T47D (cell line): ENCODE measurements around the gene SH3RF2.

Experiments
- DNase-seq, 2 experiments: peaks; one replicate each; pipeline versions ENCODE4 v3.0.0 to v3.0.0-alpha.2; 2011 to 2012; ENCODE audit warnings: low read depth in 1 of 2, low spot score in 1 of 2
- JUND ChIP-seq: IDR thresholded peaks from 2 replicates; pipeline ENCODE4 v1.6.1; 2012; ENCODE audit warnings: low read depth
- in situ Hi-C: cut with HindIII; loops from 2 replicates; pipeline ENCODE4 v1.10.0; 2016; ENCODE audit warnings: low sequenced_read_pairs, low pct_unique_long_range_greater_than_20kb

The SH3RF2 gene

DNA sequence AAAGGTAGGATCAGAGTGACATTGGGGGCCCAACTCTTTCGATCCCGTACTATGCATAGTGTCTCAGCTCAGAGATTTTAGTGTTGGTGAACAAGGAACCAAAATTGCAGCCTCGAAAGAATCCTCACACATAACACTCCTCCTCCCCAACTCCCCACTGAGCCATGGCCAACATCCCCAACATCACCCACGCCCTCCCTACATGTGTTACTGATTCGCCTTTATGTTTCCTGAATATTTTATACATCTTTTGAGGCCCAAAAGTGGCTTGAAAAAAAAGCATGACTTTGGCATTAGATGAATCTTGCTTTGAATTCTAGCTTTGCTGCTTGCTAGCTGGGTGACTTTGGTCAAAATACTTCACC, 123.8 kb downstream of the SH3RF2 start:
- TF ChIP-seq JUND, result no peak
- in situ Hi-C loops, result no loop called here
- DNase-seq, result no peak

DNA sequence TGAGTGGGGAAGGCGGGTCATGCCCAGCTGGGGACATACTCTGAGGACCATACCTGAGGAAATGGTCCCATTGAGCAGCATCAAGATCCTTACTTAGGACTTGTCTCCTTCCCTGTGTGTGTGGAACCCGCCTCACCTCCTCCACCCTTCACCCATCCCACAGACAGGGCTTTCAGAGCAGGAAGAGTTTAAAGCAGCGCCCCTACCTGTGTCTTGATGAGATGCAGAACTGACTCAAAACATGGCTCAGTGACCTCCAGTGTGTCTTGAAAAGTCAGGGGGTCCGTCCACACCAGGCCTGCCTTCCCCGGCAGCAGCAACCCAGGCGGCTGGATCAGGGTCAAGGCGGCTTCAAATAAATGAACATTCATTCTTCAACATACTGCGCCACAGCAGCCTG, 130.6 kb downstream of the SH3RF2 start:
- DNase-seq, result no peak
- in situ Hi-C loops, result no loop called here
- TF ChIP-seq JUND, result no peak

DNA sequence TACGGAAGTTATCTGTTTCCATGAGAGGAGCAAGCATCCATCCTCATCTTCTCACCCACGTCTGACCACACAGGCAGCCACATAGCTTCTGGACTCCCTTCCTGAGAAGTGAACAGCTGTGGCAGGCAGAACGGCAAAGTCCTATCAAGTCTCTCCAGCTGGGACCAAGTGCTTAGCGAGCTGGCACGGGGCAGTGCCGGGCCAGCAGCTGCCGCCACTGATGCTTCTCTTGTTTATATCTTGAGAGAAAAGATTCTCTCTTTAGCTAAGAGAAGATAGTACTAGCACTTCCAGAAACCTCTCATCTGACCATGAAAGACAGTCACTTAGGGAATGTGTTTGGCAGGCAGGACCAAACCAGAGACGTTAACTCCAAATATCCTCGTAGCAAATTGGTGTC, 131.8 kb downstream of the SH3RF2 start:
- in situ Hi-C loops, result no loop called here
- no peak for DNase-seq

DNA sequence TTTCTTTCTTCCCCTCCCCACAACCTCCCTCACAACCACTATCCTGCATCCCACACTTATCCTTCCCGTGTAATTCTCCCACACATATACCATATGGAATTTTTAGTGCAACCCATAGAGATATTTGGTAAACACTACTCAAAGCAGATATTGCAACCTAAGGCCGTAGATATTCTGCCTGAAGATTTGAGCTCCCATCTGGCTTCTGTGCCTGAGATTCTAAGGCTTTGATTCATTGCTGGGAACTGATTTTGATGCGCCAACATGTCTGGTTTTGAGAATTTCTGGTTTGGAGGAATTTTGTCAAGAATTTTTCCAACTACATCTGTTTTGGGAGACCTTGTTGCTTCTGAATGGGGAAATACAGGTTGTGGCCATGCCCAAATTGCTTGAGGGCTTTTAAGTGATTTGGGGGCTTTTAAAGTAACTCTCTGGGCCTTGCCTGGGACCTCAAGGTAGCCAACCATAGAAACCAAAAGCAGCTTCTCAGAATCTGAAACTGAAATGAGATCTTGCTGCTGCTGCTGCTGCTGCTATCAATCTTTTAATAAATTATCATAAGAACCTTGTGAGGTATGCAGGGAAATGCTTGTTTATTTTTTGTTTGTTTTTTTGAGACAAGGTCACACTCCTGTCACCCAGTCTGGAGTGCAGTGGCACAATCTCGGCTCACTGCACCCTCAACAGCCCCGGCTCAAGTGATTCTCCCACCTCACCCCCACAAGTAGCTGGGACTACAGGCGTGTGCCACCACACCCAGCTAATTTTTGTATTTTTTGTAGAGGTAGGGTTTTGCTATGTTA, 132.8 kb downstream of the SH3RF2 start:
- in situ Hi-C loops, result no loop called here
- no peak for TF ChIP-seq JUND
- DNase-seq, result no peak

More for the DNA sequence above, 131.8 kb downstream of the SH3RF2 start:
- TF ChIP-seq JUND, result no peak

DNA sequence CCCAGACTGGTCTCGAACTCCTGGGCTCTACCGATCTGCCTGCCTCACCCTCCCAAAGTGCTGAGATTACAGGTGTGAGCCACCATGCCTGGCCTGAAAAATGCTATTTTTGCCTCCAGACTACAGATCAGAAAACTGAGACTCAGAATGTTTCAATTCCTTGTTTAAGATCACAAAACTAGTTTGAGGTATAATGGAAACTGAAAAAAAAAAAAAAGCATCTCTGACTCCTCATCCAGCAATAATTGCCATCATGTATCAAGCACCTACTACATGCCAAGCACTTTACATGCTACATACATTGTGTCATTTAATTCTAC, 133.4 kb downstream of the SH3RF2 start:
- no peak for DNase-seq
- in situ Hi-C loops, result no loop called here
- no peak for TF ChIP-seq JUND

DNA sequence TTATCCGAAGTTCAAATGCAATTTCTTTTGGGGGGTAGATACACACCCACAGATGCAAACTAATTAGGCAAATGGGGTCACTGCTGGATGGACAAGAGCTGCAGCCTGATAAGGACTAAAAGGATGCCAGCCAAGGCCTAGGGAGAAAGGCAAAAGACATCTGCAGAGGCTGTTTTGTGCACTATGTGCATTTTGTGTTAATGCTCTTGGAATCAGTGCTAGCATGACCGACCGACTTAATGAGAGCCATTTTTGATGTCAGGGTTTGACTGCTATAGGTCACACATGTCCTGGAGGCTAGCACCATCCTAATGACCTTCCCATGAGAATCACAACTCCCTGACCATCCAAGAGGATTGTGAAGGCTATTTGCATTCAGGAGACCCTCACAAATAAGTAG, 134.4 kb downstream of the SH3RF2 start:
- in situ Hi-C loops, result no loop called here
- DNase-seq, result no peak
- no peak for TF ChIP-seq JUND

DNA sequence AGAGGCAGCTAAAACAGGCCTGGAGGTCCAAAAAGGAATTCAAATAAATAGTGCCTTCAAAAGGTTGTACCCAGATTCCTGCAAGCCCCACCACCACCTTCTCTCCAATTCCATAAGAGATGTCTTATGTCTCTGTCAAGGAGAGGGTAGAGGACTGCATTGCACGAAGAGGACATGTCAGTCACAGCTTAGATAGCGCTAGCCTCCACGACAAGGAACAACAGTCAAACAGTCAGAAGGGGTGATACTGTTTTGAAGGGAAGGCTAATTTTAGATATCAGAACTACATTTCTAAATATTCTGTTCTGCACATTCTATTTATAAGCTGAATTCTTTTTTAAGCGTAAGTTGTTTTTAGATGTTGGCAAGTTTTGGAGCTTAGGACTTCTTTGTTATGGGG, 134.8 kb downstream of the SH3RF2 start:
- DNase-seq, result no peak
- in situ Hi-C loops, result no loop called here
- TF ChIP-seq JUND, result no peak

DNA sequence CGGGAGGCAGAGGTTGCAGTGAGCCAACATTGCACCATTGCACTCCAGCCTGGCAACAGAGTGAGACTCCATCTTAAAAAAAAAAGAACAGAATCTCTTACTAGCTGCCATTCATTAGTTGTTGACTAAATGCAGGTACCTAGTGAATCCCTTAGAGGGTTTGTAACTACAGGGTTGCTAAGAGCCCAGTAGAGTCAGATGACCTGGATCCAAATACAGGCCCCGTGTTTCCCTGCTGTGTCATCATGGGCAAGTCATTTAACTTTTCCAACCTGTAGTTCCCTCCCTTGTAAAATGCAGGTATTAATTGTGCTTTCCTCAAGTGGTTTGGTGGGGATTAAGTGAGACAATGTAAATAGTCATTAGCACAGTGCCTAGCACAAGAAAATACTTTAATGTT, 136.2 kb downstream of the SH3RF2 start:
- no peak for DNase-seq
- in situ Hi-C loops, result no loop called here
- no peak for TF ChIP-seq JUND

DNA sequence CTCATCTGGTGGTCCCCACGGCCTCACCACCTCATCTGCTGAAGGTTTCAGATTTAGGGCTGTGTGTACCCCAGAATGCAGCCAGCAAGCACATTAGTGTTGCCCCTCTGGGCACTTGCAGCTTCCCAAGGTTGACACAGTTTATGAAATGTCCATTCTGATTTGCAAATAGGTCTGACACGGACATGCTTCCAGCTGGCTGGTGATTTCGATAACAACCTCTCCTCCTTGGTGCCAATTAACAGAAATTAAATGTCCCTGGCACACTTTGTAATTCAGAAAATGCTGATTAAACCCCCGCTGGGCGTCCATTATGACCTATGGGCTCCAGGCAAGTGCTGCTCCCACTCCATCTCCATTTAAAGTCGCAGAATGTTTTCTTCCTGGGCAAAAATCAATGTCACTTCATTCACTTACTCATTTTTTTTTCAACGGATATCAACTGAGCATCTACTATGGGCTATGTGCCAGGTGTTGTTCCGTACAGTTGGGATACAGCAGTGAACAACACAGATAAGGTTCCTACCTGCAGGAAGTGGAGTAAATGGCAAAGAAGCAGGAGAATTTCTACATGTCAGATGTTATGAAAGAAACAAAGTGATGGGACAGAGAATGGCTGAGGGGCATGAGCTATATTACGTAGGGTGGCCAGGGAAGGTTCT, 137.0 kb downstream of the SH3RF2 start:
- TF ChIP-seq JUND, result no peak
- no peak for DNase-seq
- in situ Hi-C loops, result no loop called here

DNA sequence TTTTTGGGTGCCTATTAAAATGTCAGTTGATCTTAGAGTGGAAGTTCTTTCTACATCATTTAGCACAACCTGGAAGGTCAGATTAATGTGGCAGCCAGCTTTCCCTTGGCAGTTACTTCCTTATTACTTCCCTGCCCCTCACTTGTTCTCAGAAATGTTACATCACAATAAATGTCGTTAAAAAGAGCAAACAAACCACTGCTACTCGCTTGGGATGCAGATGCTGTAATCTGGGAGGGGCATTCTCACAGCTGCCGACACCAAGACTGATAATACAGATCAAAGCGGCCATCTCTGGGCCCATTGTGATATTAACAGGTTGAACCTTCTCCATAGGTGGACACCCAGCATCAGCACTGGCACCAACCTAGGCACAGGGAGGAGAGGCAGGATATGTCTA, 139.7 kb downstream of the SH3RF2 start:
- TF ChIP-seq JUND, result no peak
- in situ Hi-C loops, result no loop called here
- DNase-seq, result no peak

DNA sequence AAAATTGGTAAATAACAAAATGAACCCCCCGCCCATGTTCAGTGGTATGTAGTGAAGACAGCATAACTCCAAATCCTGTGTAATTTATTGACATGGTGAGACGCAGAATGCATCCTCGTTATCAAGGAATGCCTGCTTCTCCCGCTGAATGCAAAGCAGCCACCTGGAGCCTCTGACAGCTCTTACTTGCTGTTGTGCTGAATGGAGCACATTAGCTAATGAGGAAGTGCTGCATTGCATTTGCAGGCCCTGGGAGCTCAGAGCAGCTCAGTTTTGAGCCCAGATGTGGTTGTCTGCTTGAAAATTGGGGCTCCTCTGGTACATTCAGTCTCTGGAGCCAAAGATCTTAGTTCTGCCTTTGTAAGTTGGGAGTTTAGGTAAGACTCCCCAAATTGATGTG, 140.1 kb downstream of the SH3RF2 start:
- in situ Hi-C loops, result no loop called here
- TF ChIP-seq JUND, result no peak
- DNase-seq, result no peak

DNA sequence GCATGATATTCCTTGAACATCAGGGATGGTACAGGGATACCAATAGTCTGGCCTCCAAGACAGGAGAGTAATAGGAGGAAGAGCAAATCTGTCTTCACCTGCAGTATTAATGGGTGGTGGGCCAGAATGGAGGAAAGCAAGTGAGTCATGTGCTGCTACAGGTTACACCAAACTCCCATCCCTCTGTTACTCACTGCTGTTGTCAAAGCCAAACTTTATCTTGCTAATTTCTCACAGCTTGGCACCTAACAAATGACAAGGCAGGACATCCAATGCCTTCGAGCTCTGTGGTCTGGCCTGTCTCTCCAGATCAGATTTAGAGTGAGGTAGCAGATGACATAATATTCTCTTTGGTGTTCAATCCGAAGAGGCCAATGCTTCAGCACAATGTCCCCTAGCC, 142.2 kb downstream of the SH3RF2 start:
- in situ Hi-C loops, result no loop called here
- no peak for DNase-seq
- no peak for TF ChIP-seq JUND

DNA sequence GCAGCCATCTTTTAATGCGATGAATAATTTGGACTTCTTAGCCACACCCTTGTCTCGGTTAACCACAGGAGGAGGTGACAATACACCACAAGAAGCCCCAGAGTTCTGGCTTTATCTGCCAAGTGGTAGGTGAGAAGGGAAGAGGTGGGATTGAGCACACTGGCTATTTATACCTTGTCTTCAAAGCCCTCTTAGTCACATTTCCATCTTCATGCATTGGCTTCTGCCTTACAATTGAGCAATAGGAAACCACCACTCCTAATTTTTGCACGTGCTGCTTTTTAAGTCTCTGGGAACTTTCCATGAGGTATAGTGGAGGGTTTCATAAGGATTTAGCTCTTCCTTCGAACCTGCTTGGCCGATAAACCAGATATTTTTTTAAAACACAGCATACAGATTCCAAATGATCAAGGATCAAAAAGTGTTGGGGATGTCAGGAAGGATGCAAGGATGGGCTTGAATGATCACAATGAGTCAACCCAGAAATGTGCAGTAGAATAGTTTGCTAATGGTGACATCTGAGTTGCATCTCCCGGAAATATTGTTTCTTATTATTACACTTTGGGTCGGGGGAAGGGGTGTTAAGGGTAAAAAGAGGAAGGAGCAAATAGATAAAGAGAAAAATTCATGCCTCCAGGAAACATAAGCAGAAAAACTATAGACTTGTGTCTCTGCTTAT, 143.5 kb downstream of the SH3RF2 start:
- TF ChIP-seq JUND, result no peak
- in situ Hi-C loops, result no loop called here
- DNase-seq, result no peak

DNA sequence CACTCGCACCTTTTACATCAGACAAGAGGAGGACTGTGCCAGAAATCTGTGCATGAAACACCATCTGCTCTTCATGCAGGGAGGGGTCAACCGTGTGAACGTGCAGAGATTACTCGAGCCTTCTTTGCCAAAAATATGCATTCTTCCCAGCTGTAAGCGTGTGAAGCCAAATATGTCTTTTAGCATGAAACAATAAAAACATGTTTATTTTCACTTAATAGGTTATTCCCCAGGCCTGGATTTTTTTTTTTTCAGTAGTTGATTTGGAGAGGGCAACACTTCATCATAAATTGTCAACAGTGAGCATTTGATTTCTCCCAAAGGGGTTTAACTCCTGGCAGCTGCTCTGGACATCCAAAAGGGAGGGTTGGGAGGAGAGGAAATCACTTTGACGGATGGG, 145.2 kb downstream of the SH3RF2 start:
- DNase-seq, result no peak
- no peak for TF ChIP-seq JUND
- in situ Hi-C loops, result no loop called here
